ENCODE results near the gene MOBP.

The MOBP gene

GRCh38 chr3:39541442-39541841 is 74.0 kb downstream of the MOBP start:
- no peak for DNase-seq (ENCODE audit: low read depth, low spot score)

- no peak for DNase-seq (ENCODE audit: low read depth, low spot score)
Observed at GRCh38 chr3:39541917-39542329, 74.4 kb downstream of the MOBP start.

- no peak for DNase-seq (ENCODE audit: low read depth, low spot score)
Observed at GRCh38 chr3:39542588-39542988, 75.1 kb downstream of the MOBP start.

GRCh38 chr3:39548282-39548681 is 80.8 kb downstream of the MOBP start:
- no peak for DNase-seq (ENCODE audit: low read depth, low spot score)

GRCh38 chr3:39550354-39551051 is 83.0 kb downstream of the MOBP start:
- no peak for DNase-seq (ENCODE audit: low read depth, low spot score)
